ENCODE data around the gene PSMB7.

DNA sequence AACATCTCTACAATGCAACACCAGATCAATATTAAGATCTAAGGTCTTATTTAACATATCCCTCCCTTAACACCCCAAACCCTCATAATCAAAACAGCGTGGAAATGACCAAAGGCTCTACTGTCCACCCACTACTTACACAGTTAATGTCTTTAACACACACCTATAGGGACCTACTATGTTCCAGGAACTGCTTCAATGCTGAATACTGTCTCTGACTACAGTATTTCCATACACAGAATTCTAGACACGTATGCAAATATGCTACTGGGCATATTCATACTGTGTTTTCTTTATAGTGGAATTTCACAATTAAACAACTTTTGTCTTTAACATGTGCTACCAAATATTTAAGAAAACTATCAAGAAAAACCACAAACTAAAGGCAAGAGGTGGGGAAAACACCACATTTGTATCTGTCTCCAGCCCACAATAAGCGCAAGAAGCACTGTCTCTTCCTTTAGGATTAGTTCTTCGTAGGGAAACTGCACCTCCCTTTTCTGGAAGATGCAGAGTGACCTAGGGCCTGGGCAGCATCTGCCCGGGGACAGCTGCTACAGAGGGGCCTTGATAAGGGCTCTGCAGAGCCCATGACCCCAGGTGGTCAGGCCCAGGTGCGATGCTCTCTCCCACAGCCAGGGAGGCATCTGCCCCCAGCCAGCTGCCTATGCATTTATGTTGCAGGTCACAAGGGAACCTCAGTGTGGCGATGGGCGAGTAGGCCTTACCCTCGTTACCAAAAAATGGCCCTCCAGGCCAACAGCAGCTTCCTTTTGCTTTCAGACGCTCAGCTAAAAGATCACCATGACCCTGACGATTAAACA lies 55.2 kb downstream of the PSMB7 start:
- TF ChIP-seq CTCF (IDR thresholded peaks at IDR 0.05; ENCODE audit: low read depth, low read length) (no peak), EZH2phosphoT487 (IDR thresholded peaks at IDR 0.05; ENCODE audit: low read depth) (no peak)
